ENCODE results near the gene SPI1.

DNA sequence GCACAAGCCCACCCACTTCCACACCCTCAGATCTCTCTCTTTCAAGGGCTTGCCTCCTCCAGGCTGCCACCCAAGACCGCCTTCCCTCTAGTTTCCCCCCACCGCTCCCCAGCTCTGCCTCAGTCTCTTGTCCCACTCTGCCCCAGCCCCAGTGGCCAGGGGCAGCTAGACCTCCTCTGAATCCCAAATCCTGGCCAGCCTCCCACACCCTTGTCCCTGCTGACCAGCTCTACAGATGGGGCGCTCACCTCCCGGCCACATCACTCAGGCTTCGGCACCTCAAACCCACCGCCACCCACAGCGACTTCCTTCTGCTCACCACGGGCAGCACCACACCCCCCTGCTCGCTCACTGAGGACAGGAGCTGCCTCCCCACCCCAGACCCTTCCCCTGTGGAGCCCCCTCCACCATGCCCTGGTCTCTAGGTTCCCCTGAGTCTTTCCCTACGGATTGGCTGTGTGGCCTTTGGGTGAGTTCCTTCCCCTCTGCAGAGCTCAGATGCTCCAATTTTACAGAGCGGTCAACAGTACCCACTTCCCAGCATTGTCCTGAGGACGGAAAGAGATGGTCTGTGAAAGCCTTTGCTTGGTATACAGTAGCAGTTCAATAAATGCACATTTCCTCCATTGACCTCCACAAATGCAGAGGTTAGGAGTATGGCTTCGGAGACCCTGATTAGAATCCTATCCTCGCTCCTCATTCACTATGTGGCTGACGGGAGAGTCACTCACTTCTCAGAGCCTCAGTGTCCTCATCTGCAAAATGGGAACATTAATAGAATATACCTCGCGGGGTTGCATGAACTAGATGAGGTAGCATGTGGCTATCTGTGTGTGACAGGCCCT is 11.5 kb upstream of the SPI1 start:
- TF ChIP-seq, protein P1, sequence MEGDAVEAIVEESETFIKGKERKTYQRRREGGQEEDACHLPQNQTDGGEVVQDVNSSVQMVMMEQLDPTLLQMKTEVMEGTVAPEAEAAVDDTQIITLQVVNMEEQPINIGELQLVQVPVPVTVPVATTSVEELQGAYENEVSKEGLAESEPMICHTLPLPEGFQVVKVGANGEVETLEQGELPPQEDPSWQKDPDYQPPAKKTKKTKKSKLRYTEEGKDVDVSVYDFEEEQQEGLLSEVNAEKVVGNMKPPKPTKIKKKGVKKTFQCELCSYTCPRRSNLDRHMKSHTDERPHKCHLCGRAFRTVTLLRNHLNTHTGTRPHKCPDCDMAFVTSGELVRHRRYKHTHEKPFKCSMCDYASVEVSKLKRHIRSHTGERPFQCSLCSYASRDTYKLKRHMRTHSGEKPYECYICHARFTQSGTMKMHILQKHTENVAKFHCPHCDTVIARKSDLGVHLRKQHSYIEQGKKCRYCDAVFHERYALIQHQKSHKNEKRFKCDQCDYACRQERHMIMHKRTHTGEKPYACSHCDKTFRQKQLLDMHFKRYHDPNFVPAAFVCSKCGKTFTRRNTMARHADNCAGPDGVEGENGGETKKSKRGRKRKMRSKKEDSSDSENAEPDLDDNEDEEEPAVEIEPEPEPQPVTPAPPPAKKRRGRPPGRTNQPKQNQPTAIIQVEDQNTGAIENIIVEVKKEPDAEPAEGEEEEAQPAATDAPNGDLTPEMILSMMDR (IDR thresholded peaks at IDR 0.05) = no peak
- no peak for TF ChIP-seq POLR2A (IDR thresholded peaks at IDR 0.05)

Data from body of pancreas (tissue), 4 donors.